Measurements from ENCODE around the gene ADSS1. TPM values are rescaled to one million over a fixed set of nuclear protein-coding genes. Genes with fewer than 3 reads are reported as not detected.

ADSS1 gene
- total RNA-seq, 1 donor from 2014 or later: 6.9 TPM

DNA sequence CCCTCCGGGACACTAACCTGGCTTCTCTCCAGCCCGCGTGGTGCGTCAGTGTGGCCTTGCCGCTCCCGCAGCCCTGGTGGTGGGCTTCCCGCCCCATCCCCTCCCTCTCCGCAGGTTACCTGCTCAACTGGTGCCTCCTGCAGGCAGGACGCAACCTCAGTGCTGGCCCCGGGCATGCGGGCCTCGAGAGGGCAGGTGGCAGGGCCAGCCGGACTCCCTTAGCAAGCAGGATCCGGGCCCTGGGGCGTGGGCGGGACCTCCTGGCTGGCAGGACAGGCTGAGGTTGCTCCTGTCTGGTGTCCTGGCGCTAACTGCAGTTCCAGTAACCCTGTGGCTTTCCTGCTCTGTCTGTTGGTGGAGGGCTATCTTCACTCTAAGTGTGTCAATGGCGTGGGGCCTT lies 8.6 kb upstream of the ADSS1 start:
- DNase-seq (ENCODE audit: extremely low spot score, unreplicated experiment): no peak
- H3K4me1 Mint-ChIP-seq (ENCODE audit: unreplicated experiment): peaks cover 5% of the 10 kb centered on the region
- no peak for TF ChIP-seq CTCF (conservative IDR thresholded peaks at IDR 0.05)
- H3K4me3 Mint-ChIP-seq: no peak overlapping the region
- H3K27me3 Mint-ChIP-seq: no peaks in the 10 kb centered on the region
- no peaks in the 10 kb centered on the region for H3K9me3 Mint-ChIP-seq
- H3K27ac Mint-ChIP-seq: no peak overlapping the region
- H3K36me3 Mint-ChIP-seq: peaks cover 5% of the 10 kb centered on the region

GRCh38 chr14:104715871-104716270 lies 8.2 kb upstream of the ADSS1 start:
- peaks cover 5% of the 10 kb centered on the region for H3K4me1 Mint-ChIP-seq (ENCODE audit: unreplicated experiment)
- H3K36me3 Mint-ChIP-seq: peaks cover 5% of the 10 kb centered on the region
- H3K9me3 Mint-ChIP-seq: no peaks in the 10 kb centered on the region
- DNase-seq (ENCODE audit: extremely low spot score, unreplicated experiment): no peak
- no peak overlapping the region for H3K27ac Mint-ChIP-seq
- no peak for TF ChIP-seq CTCF (conservative IDR thresholded peaks at IDR 0.05)
- H3K4me3 Mint-ChIP-seq: no peak overlapping the region
- H3K27me3 Mint-ChIP-seq: no peaks in the 10 kb centered on the region

GRCh38 chr14:104717137-104717536 lies 6.9 kb upstream of the ADSS1 start:
- no peaks in the 10 kb centered on the region for H3K9me3 Mint-ChIP-seq
- no peak for DNase-seq (ENCODE audit: extremely low spot score, unreplicated experiment)
- H3K36me3 Mint-ChIP-seq: peaks cover 5% of the 10 kb centered on the region
- H3K4me1 Mint-ChIP-seq (ENCODE audit: unreplicated experiment): peaks cover 5% of the 10 kb centered on the region
- H3K27ac Mint-ChIP-seq: no peak overlapping the region
- TF ChIP-seq CTCF (conservative IDR thresholded peaks at IDR 0.05): no peak
- H3K4me3 Mint-ChIP-seq: no peak overlapping the region
- H3K27me3 Mint-ChIP-seq: no peaks in the 10 kb centered on the region

DNA sequence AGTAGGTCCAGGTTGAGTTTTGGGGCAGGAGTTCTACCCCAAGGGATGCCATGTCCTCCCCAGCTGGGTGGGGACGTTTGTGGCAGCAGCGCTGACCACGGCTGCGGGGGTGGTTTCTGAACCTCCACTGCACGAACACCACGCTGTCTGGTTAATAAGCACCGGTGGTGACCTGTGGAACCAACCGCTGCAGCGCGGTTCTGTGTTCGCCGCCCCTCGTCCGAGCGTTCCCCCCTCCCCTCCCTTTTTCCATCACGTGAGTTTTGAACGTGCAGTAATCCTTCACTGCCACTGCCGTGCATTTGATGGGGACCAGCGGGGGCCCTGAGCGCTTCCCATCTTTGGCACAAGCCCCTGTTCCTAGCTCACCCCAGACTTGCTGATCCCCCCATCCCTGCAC lies 6.4 kb upstream of the ADSS1 start:
- H3K4me1 Mint-ChIP-seq (ENCODE audit: unreplicated experiment): peaks cover 5% of the 10 kb centered on the region
- H3K27ac Mint-ChIP-seq: no peak overlapping the region
- DNase-seq (ENCODE audit: extremely low spot score, unreplicated experiment): no peak
- no peaks in the 10 kb centered on the region for H3K27me3 Mint-ChIP-seq
- no peak for TF ChIP-seq CTCF (conservative IDR thresholded peaks at IDR 0.05)
- no peaks in the 10 kb centered on the region for H3K9me3 Mint-ChIP-seq
- H3K4me3 Mint-ChIP-seq: no peak overlapping the region
- H3K36me3 Mint-ChIP-seq: peaks cover 5% of the 10 kb centered on the region

DNA sequence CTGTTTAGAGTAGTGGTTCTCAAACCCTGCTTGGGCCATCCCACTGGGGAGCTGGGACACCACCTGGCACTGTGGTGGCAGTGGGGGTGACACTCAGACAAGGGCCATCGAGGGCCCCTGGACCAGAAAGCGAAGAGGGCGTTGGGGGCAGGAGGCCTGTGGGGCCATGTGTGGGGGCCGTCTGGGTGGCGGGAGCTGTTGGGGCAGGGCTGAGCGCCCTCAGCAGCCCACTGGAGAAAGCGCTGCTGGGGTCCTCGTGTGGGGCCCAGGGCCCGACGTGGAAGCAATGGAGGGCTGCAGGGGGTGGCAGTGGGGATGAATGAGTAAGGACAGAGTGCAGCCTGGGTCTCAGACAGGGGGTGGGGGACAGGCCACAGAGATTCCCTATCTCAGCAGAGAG lies 5.9 kb upstream of the ADSS1 start:
- Mint-ChIP-seq H3K27me3 (no peaks in the 10 kb centered on the region), H3K4me3 (no peak overlapping the region), H3K4me1 (ENCODE audit: unreplicated experiment) (peaks cover 5% of the 10 kb centered on the region), H3K27ac (no peak overlapping the region), H3K9me3 (no peaks in the 10 kb centered on the region), H3K36me3 (peaks cover 5% of the 10 kb centered on the region)
- no peak for TF ChIP-seq CTCF (conservative IDR thresholded peaks at IDR 0.05)
- no peak for DNase-seq (ENCODE audit: extremely low spot score, unreplicated experiment)

- Mint-ChIP-seq H3K9me3 (no peaks in the 10 kb centered on the region), H3K27me3 (no peaks in the 10 kb centered on the region), H3K4me1 (ENCODE audit: unreplicated experiment) (peaks cover 5% of the 10 kb centered on the region), H3K4me3 (no peak overlapping the region), H3K36me3 (peaks cover 5% of the 10 kb centered on the region), H3K27ac (no peak overlapping the region)
- TF ChIP-seq CTCF (conservative IDR thresholded peaks at IDR 0.05): no peak
- no peak for DNase-seq (ENCODE audit: extremely low spot score, unreplicated experiment)
These were observed 5.2 kb upstream of the ADSS1 start for GRCh38 chr14:104718871-104719270.

Measured in type B pancreatic cell (in vitro differentiated cells).